ENCODE data around the gene SERPINA1. TPM values are rescaled to one million over a fixed set of nuclear protein-coding genes. Genes with fewer than 3 reads are reported as not detected.
"Not testable (repeated sequence)": the region's sequence is repeated elsewhere in the genome, so short reads cannot be mapped to it uniquely, and the experiment has no call there.

Gene SERPINA1
- total RNA-seq, 1 donor from 2014 or later = not detected

DNA sequence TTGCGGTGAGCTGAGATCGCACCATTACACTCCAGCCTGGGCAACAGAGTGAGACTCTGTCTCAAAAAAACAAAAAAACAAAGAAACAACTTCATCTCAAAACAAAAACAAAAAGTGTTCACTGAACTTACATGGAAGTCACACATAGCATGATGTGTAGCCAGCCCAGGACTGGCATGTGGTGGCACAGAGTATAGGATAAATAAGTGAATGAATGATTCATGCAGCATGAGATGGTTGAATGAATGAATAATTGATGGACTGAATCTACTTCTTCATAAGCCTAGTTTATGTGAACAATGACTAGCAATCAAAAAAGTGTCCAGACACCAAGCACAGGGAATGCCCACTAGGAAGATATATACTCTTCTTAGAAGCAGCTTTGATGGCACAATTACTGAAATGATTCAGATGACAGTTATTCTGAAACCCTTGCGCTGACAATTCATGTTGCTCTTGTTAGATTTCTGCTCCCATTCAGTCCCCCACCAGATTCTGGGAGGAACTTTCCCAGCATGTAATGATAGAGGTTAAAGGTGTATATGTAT is 33.7 kb downstream of the SERPINA1 start:
- Mint-ChIP-seq H3K36me3 (ENCODE audit: low read depth) (no peaks in the 10 kb centered on the region), H3K27ac (no peak overlapping the region), H3K4me3 (no peak overlapping the region), H3K9me3 (peaks cover 11% of the 10 kb centered on the region), H3K27me3 (ENCODE audit: insufficient read depth) (peaks cover 25% of the 10 kb centered on the region), H3K4me1 (ENCODE audit: low read depth) (no peaks in the 10 kb centered on the region)
- intact Hi-C loops (cut with micrococcal nuclease) = loop anchor here (1.0 kb wide), 1 partner anchor 59 kb away; no protein-coding TSS in a partner anchor
- no peak for DNase-seq (ENCODE audit: low spot score)

GRCh38 chr14:94354190-94354589 is 34.2 kb downstream of the SERPINA1 start:
- H3K4me3 Mint-ChIP-seq; DNase-seq (ENCODE audit: low spot score); intact Hi-C loops (cut with micrococcal nuclease): not testable (repeated sequence)

DNA sequence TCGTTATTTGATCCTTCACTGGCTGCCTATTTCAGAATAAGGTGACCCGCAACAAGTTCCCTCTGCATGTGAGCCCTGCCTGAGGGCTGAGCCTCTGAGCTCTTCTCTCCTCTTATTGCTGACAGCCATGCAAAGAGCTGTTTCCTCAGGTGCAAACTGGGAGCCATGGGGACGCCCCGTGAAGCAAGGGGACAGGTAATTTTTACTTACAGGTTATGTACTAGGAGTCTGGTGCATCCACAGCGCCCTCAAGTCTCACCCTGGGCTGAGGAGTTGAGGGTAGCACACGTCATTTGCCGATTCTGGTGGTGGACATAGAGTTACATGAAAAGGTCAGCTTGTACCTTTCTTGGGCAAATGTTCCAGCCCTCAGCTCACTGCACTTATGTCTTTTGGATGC is 39.1 kb downstream of the SERPINA1 start:
- peaks cover 5% of the 10 kb centered on the region for H3K4me1 Mint-ChIP-seq (ENCODE audit: low read depth)
- no peaks in the 10 kb centered on the region for H3K36me3 Mint-ChIP-seq (ENCODE audit: low read depth)
- no peak for DNase-seq (ENCODE audit: low spot score)
- peaks cover 21% of the 10 kb centered on the region for H3K9me3 Mint-ChIP-seq
- peaks cover 5% of the 10 kb centered on the region for H3K27me3 Mint-ChIP-seq (ENCODE audit: insufficient read depth)
- intact Hi-C loops (cut with micrococcal nuclease) = no loop called here
- H3K27ac Mint-ChIP-seq = no peak overlapping the region
- H3K4me3 Mint-ChIP-seq = no peak overlapping the region

More at GRCh38 chr14:94354190-94354589, 34.2 kb downstream of the SERPINA1 start:
- not testable (repeated sequence) for H3K4me1 Mint-ChIP-seq (ENCODE audit: low read depth); H3K36me3 Mint-ChIP-seq (ENCODE audit: low read depth); H3K27ac Mint-ChIP-seq
- peaks cover 25% of the 10 kb centered on the region for H3K27me3 Mint-ChIP-seq (ENCODE audit: insufficient read depth)
- H3K9me3 Mint-ChIP-seq = peaks cover 11% of the 10 kb centered on the region

DNA sequence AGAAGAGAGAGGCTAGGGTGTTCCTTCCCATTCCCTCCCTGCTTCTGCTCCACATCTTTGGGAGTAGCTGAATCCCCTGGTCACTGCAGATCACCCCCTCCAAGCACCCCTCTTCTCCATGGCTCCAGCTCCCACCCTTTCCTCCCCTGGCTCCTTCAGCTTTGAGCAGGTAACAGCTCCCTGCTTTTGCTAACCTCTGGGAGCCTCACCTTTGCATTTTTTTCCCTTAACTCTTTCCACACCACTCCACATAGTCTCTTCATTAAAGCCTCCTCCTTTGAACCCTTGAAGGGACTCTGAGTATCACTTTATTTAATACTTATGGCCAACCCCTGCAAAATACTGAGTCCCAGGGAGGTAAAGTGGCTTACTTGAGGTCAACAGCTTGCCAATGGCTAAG is 39.6 kb downstream of the SERPINA1 start:
- no peak overlapping the region for H3K27ac Mint-ChIP-seq
- H3K4me3 Mint-ChIP-seq = no peak overlapping the region
- peaks cover 5% of the 10 kb centered on the region for H3K4me1 Mint-ChIP-seq (ENCODE audit: low read depth)
- intact Hi-C loops (cut with micrococcal nuclease) = no loop called here
- DNase-seq (ENCODE audit: low spot score) = no peak
- peaks cover 25% of the 10 kb centered on the region for H3K9me3 Mint-ChIP-seq
- H3K36me3 Mint-ChIP-seq (ENCODE audit: low read depth) = no peaks in the 10 kb centered on the region
- peaks cover 5% of the 10 kb centered on the region for H3K27me3 Mint-ChIP-seq (ENCODE audit: insufficient read depth)

GRCh38 chr14:94346841-94347240 is 41.6 kb downstream of the SERPINA1 start:
- peaks cover 8% of the 10 kb centered on the region for H3K4me1 Mint-ChIP-seq (ENCODE audit: low read depth)

GRCh38 chr14:94346065-94346786 is 42.2 kb downstream of the SERPINA1 start:
- not testable (repeated sequence) for H3K4me3 Mint-ChIP-seq; H3K27me3 Mint-ChIP-seq (ENCODE audit: insufficient read depth); H3K36me3 Mint-ChIP-seq (ENCODE audit: low read depth)
- intact Hi-C loops (cut with micrococcal nuclease) = loop anchor here (1.0 kb wide), 1 partner anchor 46 kb away; no protein-coding TSS in a partner anchor
- H3K9me3 Mint-ChIP-seq = peaks cover 21% of the 10 kb centered on the region
- peak; percentile 14 for DNase-seq (ENCODE audit: low spot score)
- H3K4me1 Mint-ChIP-seq (ENCODE audit: low read depth) = peaks cover 13% of the 10 kb centered on the region
- H3K27ac Mint-ChIP-seq = peak overlapping the region; percentile 70

More at GRCh38 chr14:94346841-94347240, 41.6 kb downstream of the SERPINA1 start:
- Mint-ChIP-seq H3K36me3 (ENCODE audit: low read depth) (no peaks in the 10 kb centered on the region), H3K27ac (peak overlapping the region; percentile 70), H3K9me3 (peaks cover 21% of the 10 kb centered on the region), H3K27me3 (ENCODE audit: insufficient read depth) (peaks cover 5% of the 10 kb centered on the region), H3K4me3 (no peak overlapping the region)
- DNase-seq (ENCODE audit: low spot score) = no peak
- intact Hi-C loops (cut with micrococcal nuclease) = loop anchor here (1.0 kb wide), 1 partner anchor 45 kb away; no protein-coding TSS in a partner anchor

- H3K9me3 Mint-ChIP-seq = peaks cover 25% of the 10 kb centered on the region
- H3K27ac Mint-ChIP-seq = no peak overlapping the region
- H3K4me3 Mint-ChIP-seq = no peak overlapping the region
- H3K27me3 Mint-ChIP-seq (ENCODE audit: insufficient read depth) = peaks cover 6% of the 10 kb centered on the region
- intact Hi-C loops (cut with micrococcal nuclease) = loop anchor here (1.0 kb wide), 1 partner anchor 47 kb away; no protein-coding TSS in a partner anchor
- DNase-seq (ENCODE audit: low spot score) = no peak
- H3K36me3 Mint-ChIP-seq (ENCODE audit: low read depth) = no peaks in the 10 kb centered on the region
- peaks cover 13% of the 10 kb centered on the region for H3K4me1 Mint-ChIP-seq (ENCODE audit: low read depth)
These were observed 42.9 kb downstream of the SERPINA1 start for GRCh38 chr14:94345344-94346064.

GRCh38 chr14:94344389-94344788 is 44.0 kb downstream of the SERPINA1 start:
- Mint-ChIP-seq H3K4me1 (ENCODE audit: low read depth) (peaks cover 13% of the 10 kb centered on the region), H3K9me3 (peaks cover 29% of the 10 kb centered on the region), H3K27me3 (ENCODE audit: insufficient read depth) (peaks cover 6% of the 10 kb centered on the region), H3K4me3 (no peak overlapping the region), H3K36me3 (ENCODE audit: low read depth) (peaks cover 2% of the 10 kb centered on the region), H3K27ac (no peak overlapping the region)
- intact Hi-C loops (cut with micrococcal nuclease) = no loop called here
- no peak for DNase-seq (ENCODE audit: low spot score)

DNA sequence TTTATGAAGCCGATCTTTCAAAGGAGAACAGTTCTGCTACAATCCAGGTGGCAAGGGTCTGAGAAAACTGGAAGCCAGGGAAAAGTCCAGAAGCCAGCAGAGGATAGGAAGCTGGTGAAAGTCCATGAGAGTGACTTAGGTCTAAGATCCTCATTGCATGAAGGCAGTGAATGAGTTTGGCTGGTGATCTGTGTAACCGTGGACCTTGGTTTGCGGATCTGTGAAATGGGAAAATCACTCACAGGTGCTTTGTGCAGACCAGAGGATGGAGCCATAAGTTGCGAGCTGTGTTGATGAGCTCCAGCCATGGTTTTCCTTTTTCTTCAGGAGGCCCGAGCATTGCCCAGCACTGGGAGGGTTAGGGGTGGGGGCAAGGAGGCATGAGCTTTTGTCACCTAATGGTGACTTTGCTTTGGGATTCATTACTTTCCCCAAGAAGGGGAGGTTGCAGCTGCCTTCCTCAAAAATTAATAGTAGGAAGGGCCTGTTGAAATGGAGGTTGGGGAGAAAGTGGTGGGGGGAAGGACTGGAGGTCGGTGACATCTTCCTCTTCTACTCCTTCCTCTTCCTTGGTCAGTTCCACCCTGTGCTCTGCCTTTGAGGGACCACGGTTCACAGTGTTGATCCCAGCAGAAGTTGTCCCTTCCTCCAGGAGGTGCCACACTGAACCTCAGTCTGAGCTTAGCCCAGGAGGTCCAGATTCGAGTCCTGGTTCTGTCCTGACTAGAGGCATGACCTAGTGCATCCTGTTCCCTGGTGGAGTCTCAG is 45.0 kb downstream of the SERPINA1 start:
- no peak overlapping the region for H3K27ac Mint-ChIP-seq
- H3K4me3 Mint-ChIP-seq = no peak overlapping the region
- peaks cover 26% of the 10 kb centered on the region for H3K9me3 Mint-ChIP-seq
- DNase-seq (ENCODE audit: low spot score) = no peak
- H3K36me3 Mint-ChIP-seq (ENCODE audit: low read depth) = peaks cover 2% of the 10 kb centered on the region
- H3K4me1 Mint-ChIP-seq (ENCODE audit: low read depth) = peaks cover 13% of the 10 kb centered on the region
- peaks cover 6% of the 10 kb centered on the region for H3K27me3 Mint-ChIP-seq (ENCODE audit: insufficient read depth)
- intact Hi-C loops (cut with micrococcal nuclease) = no loop called here

- intact Hi-C loops (cut with micrococcal nuclease) = no loop called here
- Mint-ChIP-seq H3K27ac (peak overlapping the region; percentile 9), H3K9me3 (peaks cover 26% of the 10 kb centered on the region), H3K27me3 (ENCODE audit: insufficient read depth) (peaks cover 6% of the 10 kb centered on the region), H3K36me3 (ENCODE audit: low read depth) (peaks cover 2% of the 10 kb centered on the region), H3K4me1 (ENCODE audit: low read depth) (peaks cover 13% of the 10 kb centered on the region), H3K4me3 (no peak overlapping the region)
- DNase-seq (ENCODE audit: low spot score) = no peak
These were observed 46.0 kb downstream of the SERPINA1 start for GRCh38 chr14:94342334-94342934.

DNA sequence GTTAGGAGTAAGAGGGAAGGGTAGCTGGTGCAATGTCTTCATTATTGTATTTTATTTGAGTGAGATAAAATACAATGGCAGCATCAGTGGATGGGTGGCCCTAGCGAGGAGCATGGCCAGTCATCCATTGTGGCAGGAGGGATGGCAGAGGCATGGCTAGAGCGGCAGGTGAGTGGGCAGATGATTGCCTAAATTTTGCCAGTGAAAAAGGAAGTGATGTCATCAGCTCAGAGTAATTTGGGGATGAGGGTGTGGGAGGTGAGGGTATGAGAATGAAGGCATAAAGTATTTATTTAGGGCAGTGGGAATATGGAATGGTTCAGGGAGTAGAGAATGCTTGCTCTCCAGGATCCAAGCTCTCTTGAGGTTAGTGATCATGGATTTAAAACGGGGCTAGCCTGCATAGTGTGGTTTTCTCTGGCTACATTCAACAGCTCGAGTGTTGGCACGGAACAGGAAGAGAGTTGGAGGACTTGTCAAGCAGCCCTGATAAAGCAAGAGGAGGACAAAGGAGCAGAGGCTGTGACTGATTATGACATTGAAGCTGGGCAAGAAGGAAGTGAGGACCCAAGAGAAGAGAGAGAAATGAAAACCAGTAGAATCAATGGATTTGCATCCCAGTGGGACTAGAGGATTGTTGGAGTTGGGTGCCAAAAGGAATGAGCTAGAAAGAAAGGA is 46.6 kb downstream of the SERPINA1 start:
- intact Hi-C loops (cut with micrococcal nuclease) = no loop called here
- no peak overlapping the region for H3K4me3 Mint-ChIP-seq
- peaks cover 13% of the 10 kb centered on the region for H3K4me1 Mint-ChIP-seq (ENCODE audit: low read depth)
- H3K27me3 Mint-ChIP-seq (ENCODE audit: insufficient read depth) = peaks cover 6% of the 10 kb centered on the region
- peaks cover 2% of the 10 kb centered on the region for H3K36me3 Mint-ChIP-seq (ENCODE audit: low read depth)
- peak overlapping the region; percentile 9 for H3K27ac Mint-ChIP-seq
- H3K9me3 Mint-ChIP-seq = peaks cover 26% of the 10 kb centered on the region
- no peak for DNase-seq (ENCODE audit: low spot score)

- Mint-ChIP-seq H3K27ac (no peak overlapping the region), H3K9me3 (peaks cover 26% of the 10 kb centered on the region), H3K27me3 (ENCODE audit: insufficient read depth) (peaks cover 6% of the 10 kb centered on the region), H3K4me1 (ENCODE audit: low read depth) (peaks cover 9% of the 10 kb centered on the region), H3K4me3 (no peak overlapping the region), H3K36me3 (ENCODE audit: low read depth) (peaks cover 2% of the 10 kb centered on the region)
- intact Hi-C loops (cut with micrococcal nuclease) = no loop called here
- DNase-seq (ENCODE audit: low spot score) = no peak
These were observed 47.9 kb downstream of the SERPINA1 start for GRCh38 chr14:94340533-94340932.

Measured in activated T-helper 1 cell treated with anti-CD3 and anti-CD28 coated beads, Interleukin-12 subunit alpha, Interleukin-12 subunit beta, Interleukin-2, Interleukin-4 antibody, amounts not matched to agents 30 ng/mL and 10 ng/mL and 1 ng/mL, durations not matched to agents 14 hours and 24 hours and 36 hours (primary cell).